ENCODE data around the gene SLC39A11.

SLC39A11 gene

GRCh38 chr17:72772331-72772821, 320.1 kb downstream of the SLC39A11 start:
- ChIA-PET POLR2A (no interaction called here), CTCF (no interaction called here)
- TF ChIP-seq LEF1 (IDR thresholded peaks at IDR 0.05; ENCODE audit: borderline replicate concordance): no peak
- no peak for TF ChIP-seq PKNOX1 (IDR thresholded peaks at IDR 0.05)
- TF ChIP-seq TARDBP (IDR thresholded peaks at IDR 0.05): no peak
- no peak for TF ChIP-seq ZNF384 (IDR thresholded peaks at IDR 0.05)
- no peak for TF ChIP-seq L3MBTL2 (conservative IDR thresholded peaks at IDR 0.05)
- TF ChIP-seq FOXK2 (IDR thresholded peaks at IDR 0.05): no peak
- TF ChIP-seq HDGF (IDR thresholded peaks at IDR 0.05; ENCODE audit: borderline replicate concordance): no peak
- TF ChIP-seq FOXM1 (IDR thresholded peaks at IDR 0.05; ENCODE audit: borderline replicate concordance): no peak
- TF ChIP-seq NFRKB (IDR thresholded peaks at IDR 0.05): no peak
- no peak for TF ChIP-seq CTBP1 (IDR thresholded peaks at IDR 0.05; ENCODE audit: borderline replicate concordance)
- no peak for TF ChIP-seq FOXA1 (IDR thresholded peaks at IDR 0.05)
- no peak for DNase-seq (ENCODE audit: extremely low spot score)

- DNase-seq (ENCODE audit: extremely low spot score): no peak
- POLR2A ChIA-PET: no interaction called here
- TF ChIP-seq SP1 (IDR thresholded peaks at IDR 0.05): no peak
- no peak for TF ChIP-seq L3MBTL2 (conservative IDR thresholded peaks at IDR 0.05)
- no peak for TF ChIP-seq LEF1 (IDR thresholded peaks at IDR 0.05; ENCODE audit: borderline replicate concordance)
- TF ChIP-seq SUZ12 (IDR thresholded peaks at IDR 0.05): no peak
- TF ChIP-seq CTBP1 (IDR thresholded peaks at IDR 0.05; ENCODE audit: borderline replicate concordance): no peak
- no peak for TF ChIP-seq HDGF (IDR thresholded peaks at IDR 0.05; ENCODE audit: borderline replicate concordance)
- no peak for TF ChIP-seq ELF4 (IDR thresholded peaks at IDR 0.05)
- TF ChIP-seq ARNT (IDR thresholded peaks at IDR 0.05): no peak
- no peak for TF ChIP-seq ZNF384 (IDR thresholded peaks at IDR 0.05)
- CTCF ChIA-PET: no interaction called here
Measured at GRCh38 chr17:72771734-72772133, 320.8 kb downstream of the SLC39A11 start.

DNA sequence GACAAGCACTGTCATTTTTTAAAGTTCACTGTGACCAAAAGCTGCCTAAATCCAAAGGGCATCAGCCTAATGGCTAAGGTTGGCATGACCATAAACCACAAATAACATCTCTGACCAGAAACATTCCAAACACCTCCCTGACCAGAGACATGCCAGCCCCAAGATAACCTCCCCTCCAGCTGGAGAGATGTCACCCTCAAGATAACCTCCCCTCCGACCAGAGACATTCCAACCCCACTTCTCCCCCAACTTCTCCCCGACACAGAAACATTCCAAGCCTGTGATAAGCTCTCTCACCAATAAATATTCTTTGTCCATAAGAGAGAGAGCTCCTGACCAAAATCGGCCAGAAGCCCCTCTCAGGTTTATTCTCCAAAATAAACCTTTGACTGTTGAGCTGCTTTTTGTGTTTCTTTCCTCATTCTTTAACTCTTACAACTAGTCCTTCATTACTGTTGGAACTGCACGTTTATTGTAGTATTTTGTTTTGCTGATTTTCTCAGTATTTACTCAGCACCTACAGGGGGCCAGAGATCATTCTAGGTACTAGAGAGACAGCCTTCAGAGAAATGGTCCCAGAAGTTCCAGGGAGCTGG, 325.6 kb downstream of the SLC39A11 start:
- DNase-seq (ENCODE audit: extremely low spot score): no peak
- no peak for TF ChIP-seq L3MBTL2 (conservative IDR thresholded peaks at IDR 0.05)
- TF ChIP-seq LEF1 (IDR thresholded peaks at IDR 0.05; ENCODE audit: borderline replicate concordance): no peak
- no peak for TF ChIP-seq SUZ12 (IDR thresholded peaks at IDR 0.05)
- no peak for TF ChIP-seq NFRKB (IDR thresholded peaks at IDR 0.05)
- no peak for TF ChIP-seq PKNOX1 (IDR thresholded peaks at IDR 0.05)
- no peak for TF ChIP-seq SP1 (IDR thresholded peaks at IDR 0.05)
- no peak for TF ChIP-seq ARNT (IDR thresholded peaks at IDR 0.05)
- POLR2A ChIA-PET: no interaction called here

GRCh38 chr17:72765368-72766153, 326.9 kb downstream of the SLC39A11 start:
- POLR2A ChIA-PET: no interaction called here
- TF ChIP-seq CTBP1 (IDR thresholded peaks at IDR 0.05; ENCODE audit: borderline replicate concordance) (no peak), TARDBP (IDR thresholded peaks at IDR 0.05) (no peak), FOXA1 (IDR thresholded peaks at IDR 0.05) (no peak), LEF1 (IDR thresholded peaks at IDR 0.05; ENCODE audit: borderline replicate concordance) (no peak), SUZ12 (IDR thresholded peaks at IDR 0.05) (no peak), BHLHE40 (IDR thresholded peaks at IDR 0.05; ENCODE audit: borderline replicate concordance) (no peak), HDGF (IDR thresholded peaks at IDR 0.05; ENCODE audit: borderline replicate concordance) (no peak), PKNOX1 (IDR thresholded peaks at IDR 0.05) (no peak), NFRKB (IDR thresholded peaks at IDR 0.05) (no peak), ZNF384 (IDR thresholded peaks at IDR 0.05) (no peak), FOXK2 (IDR thresholded peaks at IDR 0.05) (no peak), SP1 (IDR thresholded peaks at IDR 0.05) (no peak), ARNT (IDR thresholded peaks at IDR 0.05) (no peak), ELF4 (IDR thresholded peaks at IDR 0.05) (no peak), FOXM1 (IDR thresholded peaks at IDR 0.05; ENCODE audit: borderline replicate concordance) (no peak), L3MBTL2 (conservative IDR thresholded peaks at IDR 0.05) (no peak)

More for the DNA sequence above, 325.6 kb downstream of the SLC39A11 start:
- CTCF ChIA-PET: no interaction called here

GRCh38 chr17:72764632-72765041, 327.9 kb downstream of the SLC39A11 start:
- ChIA-PET POLR2A (no interaction called here), CTCF (no interaction called here)
- no peak for DNase-seq (ENCODE audit: extremely low spot score)
- TF ChIP-seq ARNT (IDR thresholded peaks at IDR 0.05) (no peak), CTBP1 (IDR thresholded peaks at IDR 0.05; ENCODE audit: borderline replicate concordance) (no peak), SUZ12 (IDR thresholded peaks at IDR 0.05) (no peak), LEF1 (IDR thresholded peaks at IDR 0.05; ENCODE audit: borderline replicate concordance) (no peak), SP1 (IDR thresholded peaks at IDR 0.05) (no peak), PKNOX1 (IDR thresholded peaks at IDR 0.05) (no peak), ELF4 (IDR thresholded peaks at IDR 0.05) (no peak), L3MBTL2 (conservative IDR thresholded peaks at IDR 0.05) (no peak), FOXA1 (IDR thresholded peaks at IDR 0.05) (no peak), FOXM1 (IDR thresholded peaks at IDR 0.05; ENCODE audit: borderline replicate concordance) (no peak)

More at GRCh38 chr17:72765368-72766153, 326.9 kb downstream of the SLC39A11 start:
- CTCF ChIA-PET: interaction anchor here (0.9 kb wide), 1 partner anchor 10 kb away, joined by 4 read pairs; no protein-coding TSS in a partner anchor
- DNase-seq (ENCODE audit: extremely low spot score): no peak
